ENCODE data around the gene GPC5.

- TF ChIP-seq, protein P1, sequence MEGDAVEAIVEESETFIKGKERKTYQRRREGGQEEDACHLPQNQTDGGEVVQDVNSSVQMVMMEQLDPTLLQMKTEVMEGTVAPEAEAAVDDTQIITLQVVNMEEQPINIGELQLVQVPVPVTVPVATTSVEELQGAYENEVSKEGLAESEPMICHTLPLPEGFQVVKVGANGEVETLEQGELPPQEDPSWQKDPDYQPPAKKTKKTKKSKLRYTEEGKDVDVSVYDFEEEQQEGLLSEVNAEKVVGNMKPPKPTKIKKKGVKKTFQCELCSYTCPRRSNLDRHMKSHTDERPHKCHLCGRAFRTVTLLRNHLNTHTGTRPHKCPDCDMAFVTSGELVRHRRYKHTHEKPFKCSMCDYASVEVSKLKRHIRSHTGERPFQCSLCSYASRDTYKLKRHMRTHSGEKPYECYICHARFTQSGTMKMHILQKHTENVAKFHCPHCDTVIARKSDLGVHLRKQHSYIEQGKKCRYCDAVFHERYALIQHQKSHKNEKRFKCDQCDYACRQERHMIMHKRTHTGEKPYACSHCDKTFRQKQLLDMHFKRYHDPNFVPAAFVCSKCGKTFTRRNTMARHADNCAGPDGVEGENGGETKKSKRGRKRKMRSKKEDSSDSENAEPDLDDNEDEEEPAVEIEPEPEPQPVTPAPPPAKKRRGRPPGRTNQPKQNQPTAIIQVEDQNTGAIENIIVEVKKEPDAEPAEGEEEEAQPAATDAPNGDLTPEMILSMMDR (IDR thresholded peaks at IDR 0.05) = no peak
- TF ChIP-seq POLR2AphosphoS5 (IDR thresholded peaks at IDR 0.05; ENCODE audit: low read depth, low read length) (no peak), SIN3A (IDR thresholded peaks at IDR 0.05; ENCODE audit: borderline replicate concordance, insufficient read depth, low read depth, low read length) (no peak), TCF7L2 (IDR thresholded peaks at IDR 0.05; ENCODE audit: low read depth, low read length) (no peak)
- TF ChIP-seq, protein P2, sequence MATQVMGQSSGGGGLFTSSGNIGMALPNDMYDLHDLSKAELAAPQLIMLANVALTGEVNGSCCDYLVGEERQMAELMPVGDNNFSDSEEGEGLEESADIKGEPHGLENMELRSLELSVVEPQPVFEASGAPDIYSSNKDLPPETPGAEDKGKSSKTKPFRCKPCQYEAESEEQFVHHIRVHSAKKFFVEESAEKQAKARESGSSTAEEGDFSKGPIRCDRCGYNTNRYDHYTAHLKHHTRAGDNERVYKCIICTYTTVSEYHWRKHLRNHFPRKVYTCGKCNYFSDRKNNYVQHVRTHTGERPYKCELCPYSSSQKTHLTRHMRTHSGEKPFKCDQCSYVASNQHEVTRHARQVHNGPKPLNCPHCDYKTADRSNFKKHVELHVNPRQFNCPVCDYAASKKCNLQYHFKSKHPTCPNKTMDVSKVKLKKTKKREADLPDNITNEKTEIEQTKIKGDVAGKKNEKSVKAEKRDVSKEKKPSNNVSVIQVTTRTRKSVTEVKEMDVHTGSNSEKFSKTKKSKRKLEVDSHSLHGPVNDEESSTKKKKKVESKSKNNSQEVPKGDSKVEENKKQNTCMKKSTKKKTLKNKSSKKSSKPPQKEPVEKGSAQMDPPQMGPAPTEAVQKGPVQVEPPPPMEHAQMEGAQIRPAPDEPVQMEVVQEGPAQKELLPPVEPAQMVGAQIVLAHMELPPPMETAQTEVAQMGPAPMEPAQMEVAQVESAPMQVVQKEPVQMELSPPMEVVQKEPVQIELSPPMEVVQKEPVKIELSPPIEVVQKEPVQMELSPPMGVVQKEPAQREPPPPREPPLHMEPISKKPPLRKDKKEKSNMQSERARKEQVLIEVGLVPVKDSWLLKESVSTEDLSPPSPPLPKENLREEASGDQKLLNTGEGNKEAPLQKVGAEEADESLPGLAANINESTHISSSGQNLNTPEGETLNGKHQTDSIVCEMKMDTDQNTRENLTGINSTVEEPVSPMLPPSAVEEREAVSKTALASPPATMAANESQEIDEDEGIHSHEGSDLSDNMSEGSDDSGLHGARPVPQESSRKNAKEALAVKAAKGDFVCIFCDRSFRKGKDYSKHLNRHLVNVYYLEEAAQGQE (IDR thresholded peaks at IDR 0.05; ENCODE audit: insufficient read depth in 1 of 2, low read depth in 2 of 2, low read length in 1 of 2) = no peak
Observed at GRCh38 chr13:92553470-92554114, 1155.2 kb downstream of the GPC5 start.
